ENCODE data around the gene HIF3A. TPM values are rescaled to one million over a fixed set of nuclear protein-coding genes. Genes with fewer than 3 reads are reported as not detected.

Gene HIF3A
- total and polyA plus RNA-seq, 2 of the 4 experiments (the other 2 are of a cell fraction): 0.02 TPM; not detected in 1

- ATAC-seq (ENCODE audit: low read depth): no peak
These were observed 69.9 kb downstream of the HIF3A start for GRCh38 chr19:46366620-46367292.

More at GRCh38 chr19:46366620-46367292, 69.9 kb downstream of the HIF3A start:
- H3K9me1 ChIP-seq (ENCODE audit: insufficient read depth, low read length): peaks cover 18% of the 10 kb centered on the region
- no peak overlapping the region for H2BK20ac ChIP-seq (ENCODE audit: low read depth, low read length)
- no peak overlapping the region for H3K18ac ChIP-seq (ENCODE audit: low read depth, low read length)
- no peak overlapping the region for H4K5ac ChIP-seq (ENCODE audit: low read depth, low read length)
- H4K91ac ChIP-seq (ENCODE audit: insufficient read depth, low read depth, low read length): no peak overlapping the region
- intact Hi-C loops (cut with micrococcal nuclease) (no loop called here), dilution Hi-C loops (cut with HindIII; ENCODE audit: low sequenced_read_pairs, unreplicated experiment) (no loop called here), in situ Hi-C loops (cut with MboI; ENCODE audit: low sequenced_read_pairs) (no loop called here)
- no peak overlapping the region for H4K8ac ChIP-seq (ENCODE audit: low read depth in 2 of 2, low read length in 2 of 2)
- H2AK5ac ChIP-seq (ENCODE audit: low read depth, low read length): no peak overlapping the region
- no peak overlapping the region for H2BK5ac ChIP-seq (ENCODE audit: low read depth, low read length, poor library complexity, severe bottlenecking)
- no peak overlapping the region for H3K4me2 ChIP-seq (ENCODE audit: low read depth, low read length)
- H3K23ac ChIP-seq (ENCODE audit: low read depth, low read length): no peak overlapping the region
- no peak overlapping the region for H3K4me3 ChIP-seq (ENCODE audit: insufficient read depth, low read depth, low read length)
- H4K20me1 ChIP-seq (ENCODE audit: insufficient read depth, low read length): peaks cover 15% of the 10 kb centered on the region
- H3K27me3 ChIP-seq (ENCODE audit: control insufficient read depth, insufficient read depth, low read length): no peaks in the 10 kb centered on the region
- no peak overlapping the region for H3K27ac ChIP-seq (ENCODE audit: insufficient read depth, low read length)
- H3K4me1 ChIP-seq (ENCODE audit: control insufficient read depth, insufficient read depth, low read length): peaks cover 11% of the 10 kb centered on the region
- no peak for TF ChIP-seq MAFK (IDR thresholded peaks at IDR 0.05; ENCODE audit: low read depth, low read length)
- no peak for TF ChIP-seq SMC3 (IDR thresholded peaks at IDR 0.05; ENCODE audit: low read depth, low read length)
- TF ChIP-seq RFX5 (IDR thresholded peaks at IDR 0.05; ENCODE audit: low read depth, low read length): no peak
- TF ChIP-seq MAZ (IDR thresholded peaks at IDR 0.05; ENCODE audit: borderline replicate concordance, low read depth, low read length): no peak
- TF ChIP-seq, protein P1, sequence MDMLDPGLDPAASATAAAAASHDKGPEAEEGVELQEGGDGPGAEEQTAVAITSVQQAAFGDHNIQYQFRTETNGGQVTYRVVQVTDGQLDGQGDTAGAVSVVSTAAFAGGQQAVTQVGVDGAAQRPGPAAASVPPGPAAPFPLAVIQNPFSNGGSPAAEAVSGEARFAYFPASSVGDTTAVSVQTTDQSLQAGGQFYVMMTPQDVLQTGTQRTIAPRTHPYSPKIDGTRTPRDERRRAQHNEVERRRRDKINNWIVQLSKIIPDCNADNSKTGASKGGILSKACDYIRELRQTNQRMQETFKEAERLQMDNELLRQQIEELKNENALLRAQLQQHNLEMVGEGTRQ (IDR thresholded peaks at IDR 0.05; ENCODE audit: low read depth, low read length): no peak
- TF ChIP-seq NFE2L2 (IDR thresholded peaks at IDR 0.05; ENCODE audit: low read depth, low read length): no peak
- no peak for TF ChIP-seq RAD21 (IDR thresholded peaks at IDR 0.05; ENCODE audit: low read length)
- H3K4ac ChIP-seq (ENCODE audit: low read depth, low read length): no peak overlapping the region
- no peaks in the 10 kb centered on the region for H3K9me3 ChIP-seq (ENCODE audit: control insufficient read depth, insufficient read depth, low read length)
- no peak overlapping the region for H3K14ac ChIP-seq (replicated peaks; ENCODE audit: low read depth, low read length)
- peaks cover 18 to 66% of the 10 kb centered on the region in 2 experiments for H3K79me1 ChIP-seq (ENCODE audit: low read depth in 1 of 2, low read length in 2 of 2)
- WGBS, 2 experiments (ENCODE audit: extremely low coverage in 2 of 2, insufficient read length in 1 of 2): no CpG with 5 or more reads among the region's 9 CpGs
- no TSS peak for BruUV-seq (replicated peaks)
- no peak overlapping the region for H2AFZ ChIP-seq (replicated peaks; ENCODE audit: low read length, poor library complexity)
- H3K56ac ChIP-seq (ENCODE audit: extremely low read depth, insufficient read depth, low read length): no peak overlapping the region
- H2BK120ac ChIP-seq (ENCODE audit: low read depth, low read length): no peak overlapping the region
- no peak overlapping the region for H2AK9ac ChIP-seq (replicated peaks; ENCODE audit: low read depth, low read length, poor library complexity)
- DNase-seq: no peak
- ChIA-PET POLR2A (ENCODE audit: unreplicated experiment) (no interaction called here), CTCF (interaction anchor here (0.6 kb wide), 1 partner anchor 19 kb away, joined by 5 read pairs; no protein-coding TSS in a partner anchor)
- H3K36me3 ChIP-seq (ENCODE audit: control insufficient read depth, insufficient read depth, low read length): peaks cover 24% of the 10 kb centered on the region
- no peak overlapping the region for H3K9ac ChIP-seq (ENCODE audit: low read depth, low read length)
- no peak overlapping the region for H2BK15ac ChIP-seq (ENCODE audit: low read depth, low read length)
